HG02840 (cell line): ENCODE results near the gene ITPK1.

Source experiments
- ATAC-seq: cut with Tn5 transposase; IDR thresholded peaks from one replicate; pipeline ENCODE4 v1.9.1; 2021; ENCODE audit warnings: mild to moderate bottlenecking, moderate library complexity, moderate number of reproducible peaks; ENCODE audit not compliant: unreplicated experiment, low FRiP score

ITPK1 gene

GRCh38 chr14:92980866-92981265, 134.9 kb downstream of the ITPK1 start:
- ATAC-seq, result no peak

GRCh38 chr14:92978229-92979021, 137.3 kb downstream of the ITPK1 start:
- no peak for ATAC-seq

GRCh38 chr14:92976268-92976667, 139.5 kb downstream of the ITPK1 start:
- no peak for ATAC-seq

GRCh38 chr14:92974541-92975345, 141.0 kb downstream of the ITPK1 start:
- ATAC-seq, result no peak

GRCh38 chr14:92973798-92974372, 141.8 kb downstream of the ITPK1 start:
- no peak for ATAC-seq

GRCh38 chr14:92973261-92973797, 142.4 kb downstream of the ITPK1 start:
- no peak for ATAC-seq

GRCh38 chr14:92971601-92972180, 144.0 kb downstream of the ITPK1 start:
- ATAC-seq, result no peak

- no peak for ATAC-seq
Measured at GRCh38 chr14:92970271-92970670, 145.5 kb downstream of the ITPK1 start.

GRCh38 chr14:92969871-92970270, 145.9 kb downstream of the ITPK1 start:
- no peak for ATAC-seq

GRCh38 chr14:92969430-92969829, 146.3 kb downstream of the ITPK1 start:
- no peak for ATAC-seq

- ATAC-seq, result no peak
Measured at GRCh38 chr14:92968291-92969020, 147.3 kb downstream of the ITPK1 start.

GRCh38 chr14:92967346-92967926, 148.3 kb downstream of the ITPK1 start:
- ATAC-seq, result no peak

- no peak for ATAC-seq
Measured at GRCh38 chr14:92965281-92965680, 150.4 kb downstream of the ITPK1 start.

- ATAC-seq, result no peak
Measured at GRCh38 chr14:92964124-92965109, 151.3 kb downstream of the ITPK1 start.

- no peak for ATAC-seq
Measured at GRCh38 chr14:92963301-92964123, 152.2 kb downstream of the ITPK1 start.

- ATAC-seq, result no peak
Measured at GRCh38 chr14:92962831-92963095, 153.0 kb downstream of the ITPK1 start.

- no peak for ATAC-seq
Measured at GRCh38 chr14:92962031-92962830, 153.5 kb downstream of the ITPK1 start.
